Measurements from ENCODE around the gene ZNF614.
A peak's percentile ranks its signal among the peaks of the same experiment; 100 is the strongest.
"Not testable (repeated sequence)": the region's sequence is repeated elsewhere in the genome, so short reads cannot be mapped to it uniquely, and the experiment has no call there.

Gene ZNF614

DNA sequence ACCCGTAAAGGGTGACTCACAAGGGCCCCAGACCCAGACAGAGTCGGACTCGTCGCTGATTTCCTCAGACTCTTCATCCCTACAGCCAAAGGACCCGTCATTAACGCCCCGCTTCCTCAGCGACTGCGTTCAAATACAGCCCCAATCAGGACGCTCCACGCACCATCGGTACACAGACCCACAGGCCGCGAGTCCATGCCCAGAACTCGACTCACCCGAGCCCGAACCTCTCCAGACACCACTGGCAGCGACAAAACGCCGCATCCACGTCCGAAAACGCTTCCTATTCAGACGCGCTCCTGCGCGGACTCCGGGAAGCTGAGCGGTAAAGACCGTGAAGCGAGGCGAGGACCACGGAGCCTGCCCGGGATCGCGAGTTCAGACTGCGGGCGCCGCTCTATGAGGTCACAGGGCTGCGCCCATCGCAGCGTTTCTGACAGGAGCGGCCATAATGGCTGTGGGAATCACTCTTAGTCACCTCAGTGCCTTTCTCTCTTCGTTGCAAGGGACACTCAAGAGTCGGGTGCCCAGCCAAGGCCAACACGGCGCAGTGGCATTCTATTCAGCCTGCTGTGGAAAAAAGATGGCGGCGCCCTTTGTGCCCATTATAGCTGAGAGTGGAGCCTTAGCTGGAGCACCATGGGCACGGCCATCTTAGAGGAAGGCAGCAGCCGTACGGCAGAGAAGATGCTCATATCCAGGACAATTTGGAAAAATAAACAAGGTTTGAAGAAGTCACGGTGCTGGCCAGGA is at the start of gene ZNF614:
TSS of gene ZNF614 (minus strand) at position 353 of the 753 bp plus-strand sequence. CDS start 2,634 bp downstream, outside the sequence.
- DNase-seq (ENCODE audit: low read depth), result peak; percentile 48
- peak within 1 kb of the TSS; percentile 95 for H3K4me3 ChIP-seq (ENCODE audit: low read depth, low read length)

DNA sequence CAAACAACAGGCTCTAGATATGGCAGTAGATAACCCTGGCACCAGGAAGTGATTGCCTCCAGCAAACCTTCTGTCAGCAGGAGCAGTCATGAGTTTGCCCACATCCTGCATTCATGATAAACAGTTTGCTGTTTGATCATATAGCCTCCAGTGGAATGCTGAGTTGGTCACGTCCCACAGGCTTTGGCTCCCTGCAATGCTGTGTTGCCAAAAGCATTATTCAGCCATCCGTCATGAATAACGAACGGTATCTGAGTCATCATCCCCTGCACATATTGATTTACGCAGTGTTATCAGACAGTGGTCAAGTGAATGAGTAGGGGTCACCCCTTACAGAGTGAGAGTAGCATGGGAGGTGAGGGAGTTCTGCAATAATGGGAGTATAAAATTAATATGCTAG is 42.3 kb upstream of the ZNF614 start:
- H3K4me3 ChIP-seq (ENCODE audit: low read depth, low read length), result no peak overlapping the region
- peak; percentile 23 for DNase-seq (ENCODE audit: low read depth)

DNA sequence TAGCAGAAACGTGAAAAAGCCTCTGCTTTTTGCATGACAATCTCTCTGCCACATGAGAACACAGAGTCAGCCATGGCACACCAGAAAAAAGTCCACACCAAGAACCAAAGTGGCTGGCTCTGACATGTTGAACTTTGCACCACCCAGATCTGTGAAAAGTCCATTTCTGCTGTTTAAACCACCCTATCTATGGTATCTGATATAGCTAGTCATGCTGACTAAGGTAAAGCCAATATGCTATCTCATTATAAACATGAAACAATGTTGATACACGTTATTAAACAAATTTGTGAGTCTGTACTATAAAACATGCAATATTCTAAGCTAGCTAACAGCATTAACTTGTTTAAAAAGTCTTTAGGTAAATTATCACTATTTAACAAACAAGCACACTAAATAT is 41.5 kb upstream of the ZNF614 start:
- no peak overlapping the region for H3K4me3 ChIP-seq (ENCODE audit: low read depth, low read length)
- no peak for DNase-seq (ENCODE audit: low read depth)

DNA sequence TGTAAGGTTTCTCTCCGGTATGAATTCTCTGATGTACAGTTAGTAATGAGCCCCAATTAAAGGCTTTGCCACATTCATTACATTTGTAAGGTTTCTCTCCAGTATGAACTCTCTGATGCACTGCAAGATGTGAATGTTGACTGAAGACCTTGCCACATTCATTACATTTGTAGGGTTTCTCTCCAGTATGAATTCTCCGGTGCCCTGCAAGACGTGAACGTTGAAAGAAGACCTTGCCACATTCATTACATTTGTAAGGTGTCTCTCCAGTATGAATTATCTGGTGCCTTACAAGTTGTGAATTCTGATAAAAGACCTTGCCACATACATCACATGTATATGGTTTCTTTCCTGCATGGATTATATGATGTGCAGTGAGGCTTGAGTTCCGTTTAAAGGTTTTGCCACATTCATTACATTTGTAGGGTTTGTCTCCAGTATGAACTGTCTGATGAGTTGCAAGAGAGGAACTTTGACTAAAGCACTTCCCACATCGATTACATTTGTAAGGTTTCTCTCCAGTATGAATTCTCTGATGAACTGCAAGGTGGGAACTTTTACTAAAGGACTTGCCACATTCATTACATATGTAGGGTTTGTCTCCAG is 38.2 kb upstream of the ZNF614 start:
- no peak overlapping the region for H3K4me3 ChIP-seq (ENCODE audit: low read depth, low read length)
- DNase-seq (ENCODE audit: low read depth), result no peak

DNA sequence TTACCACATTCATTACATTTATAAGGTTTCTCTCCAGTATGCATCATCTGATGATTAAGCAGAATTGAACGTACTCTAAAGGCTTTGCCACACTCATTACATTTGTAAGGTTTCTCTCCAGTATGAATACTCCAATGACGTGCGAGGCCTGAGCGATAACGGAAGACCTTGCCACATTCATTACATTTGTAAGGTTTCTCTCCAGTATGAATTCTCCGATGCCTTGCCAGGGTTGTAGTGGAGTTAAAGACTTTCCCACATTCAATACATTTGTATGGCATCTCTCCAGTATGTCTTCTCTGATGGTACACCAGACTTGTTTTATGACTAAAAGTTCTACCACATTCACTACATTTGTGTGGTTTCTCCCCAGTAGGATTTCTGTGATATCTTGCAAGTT is 37.2 kb upstream of the ZNF614 start:
- DNase-seq (ENCODE audit: low read depth), result no peak
- no peak overlapping the region for H3K4me3 ChIP-seq (ENCODE audit: low read depth, low read length)

DNA sequence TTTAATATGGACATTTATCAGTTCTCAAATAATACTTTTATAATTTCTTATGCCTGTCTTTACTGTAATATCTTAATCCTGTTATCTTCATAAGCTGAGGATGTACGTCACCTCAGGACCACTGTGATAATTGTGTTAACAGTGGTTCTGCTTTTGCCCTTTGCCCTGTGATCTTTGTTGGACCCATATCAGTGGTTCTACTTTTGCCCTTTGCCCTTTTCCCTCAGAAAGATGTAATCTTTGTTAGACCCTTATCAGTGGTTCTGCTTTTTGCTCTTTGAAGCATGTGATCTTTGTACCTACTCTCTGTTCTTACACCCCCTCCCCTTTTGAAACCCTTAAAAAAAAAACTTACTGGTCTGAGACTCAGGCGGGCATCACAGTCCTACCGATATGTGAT is 28.3 kb upstream of the ZNF614 start:
- DNase-seq (ENCODE audit: low read depth); H3K4me3 ChIP-seq (ENCODE audit: low read depth, low read length): not testable (repeated sequence)

DNA sequence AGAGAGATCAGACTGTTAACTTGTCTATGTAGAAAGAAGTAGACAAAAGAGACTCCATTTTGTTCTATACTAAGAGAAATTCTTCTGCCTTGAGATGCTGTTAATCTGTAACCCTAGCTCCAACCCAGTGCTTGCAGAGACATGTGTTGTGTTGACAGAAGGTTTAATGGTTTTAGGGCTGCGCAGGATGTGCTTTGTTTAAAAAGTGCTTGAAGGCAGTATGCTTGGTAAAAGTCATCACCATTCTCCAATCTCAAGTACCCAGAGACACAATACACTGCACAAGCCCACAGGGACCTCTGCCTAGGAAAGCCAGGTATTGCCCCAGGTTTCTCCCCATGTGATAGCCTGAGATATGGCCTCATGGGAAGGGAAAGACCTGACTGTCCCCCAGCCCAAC is 23.6 kb upstream of the ZNF614 start:
- H3K4me3 ChIP-seq (ENCODE audit: low read depth, low read length); DNase-seq (ENCODE audit: low read depth): not testable (repeated sequence)

DNA sequence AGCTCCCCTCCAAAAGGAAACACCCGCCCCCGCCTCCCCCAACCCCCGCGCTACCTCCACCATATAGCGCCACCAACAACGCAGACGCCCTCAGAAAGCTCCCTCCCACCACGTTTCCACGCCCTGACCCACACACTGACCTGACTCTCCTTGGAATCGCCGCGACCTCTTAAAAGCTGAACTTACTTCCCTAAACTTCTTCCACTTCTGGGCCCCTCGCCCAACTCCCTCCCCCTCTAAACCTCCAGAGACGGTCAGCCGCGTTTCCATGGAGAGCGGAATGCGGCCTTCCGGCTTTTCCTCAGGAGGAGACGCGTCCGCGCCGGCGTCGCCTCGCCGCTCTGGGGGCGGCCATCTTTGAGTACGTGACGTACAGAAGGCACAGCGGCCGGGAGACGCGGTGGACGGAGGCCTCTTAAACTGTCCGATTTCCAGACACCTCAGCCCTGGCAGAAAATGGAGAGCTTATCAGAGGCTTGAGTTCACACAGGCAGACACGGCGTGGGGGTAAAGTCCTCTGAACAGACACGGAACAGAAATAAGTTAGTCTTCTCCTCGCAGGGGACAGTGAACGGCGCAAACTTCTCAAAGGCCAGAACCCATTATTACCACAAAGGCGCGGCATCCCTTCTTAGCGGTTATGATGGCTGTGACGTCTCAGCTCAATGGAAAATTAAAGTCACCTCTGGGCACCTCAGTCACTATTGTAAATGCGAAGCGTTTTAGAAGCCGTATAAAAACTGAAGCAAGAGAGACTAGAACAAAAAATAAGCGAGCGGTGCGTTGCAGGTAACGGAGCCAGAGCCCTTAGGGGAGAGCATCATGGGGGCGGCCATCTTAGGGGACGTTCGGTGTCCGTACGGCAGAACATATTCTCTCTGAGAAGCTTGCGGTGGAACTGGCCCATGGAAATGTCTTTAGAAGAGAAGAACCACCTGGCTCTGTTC is 20.6 kb upstream of the ZNF614 start, which contains the start of gene ZNF432:
TSS of gene ZNF432 (minus strand) at position 284 of the 947 bp plus-strand sequence. CDS start 1,970 bp downstream, outside the sequence.
- peak; percentile 73 for DNase-seq (ENCODE audit: low read depth)
- H3K4me3 ChIP-seq (ENCODE audit: low read depth, low read length), result peak within 1 kb of the TSS; percentile 69

DNA sequence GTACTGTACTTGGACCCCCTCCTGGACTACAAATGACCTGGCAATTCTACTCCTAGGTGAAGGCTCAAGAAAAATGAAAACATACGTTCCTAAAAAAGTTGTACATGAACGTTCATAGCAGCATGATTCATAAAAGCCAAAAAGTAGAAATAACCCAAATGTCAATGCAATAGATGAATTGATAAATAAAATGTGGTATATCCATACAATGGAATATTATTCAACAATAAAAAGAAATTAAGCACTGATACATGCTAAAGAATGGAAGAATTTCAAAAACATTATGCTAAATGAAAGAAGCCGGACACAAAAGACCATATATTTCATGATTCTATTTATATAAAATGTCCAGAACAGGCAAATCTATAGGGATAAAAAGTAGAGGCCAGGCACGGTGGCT is 11.0 kb upstream of the ZNF614 start:
- no peak for DNase-seq (ENCODE audit: low read depth)
- no peak overlapping the region for H3K4me3 ChIP-seq (ENCODE audit: low read depth, low read length)

DNA sequence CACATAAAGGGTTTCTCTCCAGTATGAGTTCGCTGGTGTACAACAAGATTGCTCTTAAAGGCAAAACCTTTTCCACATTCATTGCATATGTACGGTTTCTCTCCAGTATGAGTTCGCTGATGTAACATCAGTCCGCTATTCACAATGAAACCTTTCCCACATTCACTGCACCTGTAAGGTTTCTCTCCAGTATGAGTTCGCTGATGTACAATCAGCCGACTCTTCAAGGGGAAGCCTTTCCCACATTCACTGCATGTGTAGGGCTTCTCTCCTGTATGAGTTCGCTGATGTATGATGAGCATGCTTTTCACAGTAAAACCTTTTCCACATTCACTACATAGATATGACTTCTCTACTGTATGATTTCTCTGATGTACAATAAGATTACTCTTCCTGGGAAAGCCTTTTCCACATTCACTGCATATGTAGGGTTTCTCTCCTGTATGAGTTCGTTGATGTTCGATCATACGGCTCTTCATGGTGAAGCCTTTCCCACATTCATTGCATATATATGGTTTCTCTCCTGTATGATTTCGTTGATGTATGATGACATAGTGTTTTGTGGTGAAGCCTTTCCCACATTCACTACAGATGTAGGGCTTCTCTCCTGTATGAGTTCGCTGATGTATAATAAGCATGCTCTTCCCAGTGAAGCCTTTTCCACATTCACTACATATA is 6.0 kb upstream of the ZNF614 start:
- no peak for DNase-seq (ENCODE audit: low read depth)
- H3K4me3 ChIP-seq (ENCODE audit: low read depth, low read length), result no peak overlapping the region

DNA sequence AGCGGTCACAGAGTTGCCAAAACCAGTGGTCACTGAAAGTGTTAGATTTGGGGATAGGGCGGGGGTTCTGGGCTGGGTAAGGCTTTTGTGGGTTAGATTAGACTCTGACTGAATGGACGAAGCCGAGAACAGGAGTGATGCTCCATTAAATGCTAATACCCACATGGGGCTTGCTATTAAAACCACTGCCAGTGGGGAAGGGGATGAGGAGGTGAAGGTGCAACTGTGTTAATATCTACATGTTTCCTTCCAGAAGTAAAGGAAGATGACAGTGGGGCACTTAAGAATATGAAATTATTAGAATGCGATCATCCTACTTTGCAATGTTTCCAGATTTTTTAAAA is 573 bp upstream of the ZNF614 start:
- H3K4me3 ChIP-seq (ENCODE audit: low read depth, low read length), result peak overlapping the region; percentile 95
- no peak for DNase-seq (ENCODE audit: low read depth)

DNA sequence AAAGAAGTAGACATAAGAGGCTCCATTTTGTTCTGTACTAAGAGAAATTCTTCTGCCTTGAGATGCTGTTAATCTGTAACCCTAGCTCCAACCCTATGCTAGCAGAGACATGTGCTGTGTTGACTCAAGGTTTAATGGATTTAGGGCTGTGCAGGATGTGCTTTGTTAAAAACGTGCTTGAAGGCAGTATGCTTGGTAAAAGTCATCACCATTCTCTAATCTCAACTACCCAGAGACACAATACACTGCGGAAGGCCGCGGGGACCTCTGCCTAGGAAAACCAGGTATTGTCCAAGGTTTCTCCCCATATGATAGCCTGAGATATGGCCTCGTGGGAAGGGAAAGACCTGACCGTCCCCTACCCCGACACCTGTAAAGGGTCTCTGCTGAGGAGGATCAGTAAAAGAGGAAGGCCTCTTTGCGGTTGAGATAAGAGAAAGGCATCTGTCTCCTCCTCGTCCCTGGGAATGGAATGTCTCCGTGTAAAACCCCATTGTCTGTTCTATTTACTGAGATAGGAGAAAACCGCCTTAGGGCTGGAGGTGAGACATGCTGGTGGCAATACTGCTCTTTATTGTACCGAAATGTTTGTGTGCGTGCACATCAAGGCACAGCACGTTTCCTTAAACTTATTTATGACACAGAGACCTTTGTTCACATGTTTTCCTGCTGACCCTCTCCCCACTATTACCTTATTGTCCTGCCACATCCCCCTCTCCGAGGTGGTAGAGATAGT is 1.8 kb downstream of the ZNF614 start:
- H3K4me3 ChIP-seq (ENCODE audit: low read depth, low read length); DNase-seq (ENCODE audit: low read depth): not testable (repeated sequence)

DNA sequence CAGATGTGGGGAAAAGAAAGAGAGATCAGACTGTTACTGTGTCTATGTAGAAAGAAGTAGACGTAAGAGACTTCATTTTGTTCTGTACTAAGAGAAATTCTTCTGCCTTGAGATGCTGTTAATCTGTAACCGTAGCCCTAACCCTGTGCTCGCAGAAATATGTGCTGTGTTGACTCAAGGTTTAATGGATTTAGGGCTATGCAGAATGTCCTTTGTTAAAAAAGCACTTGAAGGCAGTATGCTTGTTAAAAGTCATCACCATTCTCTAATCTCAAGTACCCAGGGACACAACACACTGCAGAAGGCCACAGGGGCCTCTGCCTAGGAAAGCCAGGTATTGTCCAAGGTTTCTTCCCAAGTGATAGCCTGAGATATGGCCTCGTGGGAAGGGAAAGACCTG is 3.7 kb downstream of the ZNF614 start:
- not testable (repeated sequence) for DNase-seq (ENCODE audit: low read depth); H3K4me3 ChIP-seq (ENCODE audit: low read depth, low read length)

DNA sequence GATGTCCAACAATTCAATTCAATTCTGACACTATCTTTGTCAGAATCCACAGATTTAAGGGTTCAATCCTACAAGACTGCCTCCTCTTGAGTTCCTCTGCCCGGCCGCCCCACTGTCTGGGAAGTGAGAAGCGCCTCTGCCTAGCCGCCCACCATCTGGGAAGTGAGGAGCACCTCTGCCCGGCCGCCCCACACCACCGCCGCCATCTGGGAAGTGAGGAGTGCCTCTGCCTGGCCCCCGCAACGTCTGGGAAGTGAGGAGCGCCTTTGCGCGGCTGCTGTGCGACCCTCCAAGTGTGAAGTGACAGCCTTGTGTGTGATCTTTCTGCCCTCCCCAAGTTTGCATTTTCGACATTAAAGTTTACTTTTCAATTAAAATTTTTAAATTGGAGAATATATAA is 6.0 kb downstream of the ZNF614 start:
- no peak overlapping the region for H3K4me3 ChIP-seq (ENCODE audit: low read depth, low read length)
- no peak for DNase-seq (ENCODE audit: low read depth)

DNA sequence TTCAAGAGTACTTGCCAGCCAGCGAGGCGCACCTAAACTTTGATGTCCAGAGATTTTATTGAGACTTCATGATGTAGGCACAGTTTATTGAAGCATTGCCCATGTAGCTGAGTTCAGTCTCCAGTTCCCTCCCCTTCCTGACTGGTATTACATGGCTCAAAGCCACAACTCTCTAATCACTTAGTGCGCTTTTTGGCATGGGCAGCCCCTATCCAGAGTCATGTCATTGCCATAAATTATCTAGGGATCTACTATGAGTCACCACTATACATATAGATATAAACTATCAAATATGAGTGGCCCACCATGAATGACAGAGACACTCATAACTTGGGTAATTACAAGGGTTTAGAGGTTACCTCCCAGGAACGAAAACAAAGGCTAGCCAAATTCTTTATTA is 7.7 kb downstream of the ZNF614 start:
- H3K4me3 ChIP-seq (ENCODE audit: low read depth, low read length), result no peak overlapping the region
- no peak for DNase-seq (ENCODE audit: low read depth)

DNA sequence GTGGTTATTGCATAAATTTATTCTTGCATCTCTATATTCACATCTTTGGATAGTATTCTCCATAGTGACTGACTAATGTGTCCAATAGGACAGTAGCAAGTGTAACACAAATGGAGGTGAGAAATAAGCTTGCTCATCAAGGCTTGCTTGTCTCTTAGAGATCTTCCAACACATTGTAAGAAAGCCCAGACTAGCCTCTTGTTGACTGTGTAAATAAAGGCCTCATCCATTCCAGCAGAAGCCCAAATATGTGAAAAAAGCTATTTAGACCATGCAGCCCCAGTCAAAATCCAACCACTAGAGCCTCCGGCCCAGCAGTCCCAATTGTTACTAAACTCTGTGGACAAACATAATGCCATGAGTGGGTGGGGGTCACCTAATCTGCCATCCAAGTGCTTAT is 17.5 kb downstream of the ZNF614 start:
- no peak overlapping the region for H3K4me3 ChIP-seq (ENCODE audit: low read depth, low read length)
- DNase-seq (ENCODE audit: low read depth), result no peak

DNA sequence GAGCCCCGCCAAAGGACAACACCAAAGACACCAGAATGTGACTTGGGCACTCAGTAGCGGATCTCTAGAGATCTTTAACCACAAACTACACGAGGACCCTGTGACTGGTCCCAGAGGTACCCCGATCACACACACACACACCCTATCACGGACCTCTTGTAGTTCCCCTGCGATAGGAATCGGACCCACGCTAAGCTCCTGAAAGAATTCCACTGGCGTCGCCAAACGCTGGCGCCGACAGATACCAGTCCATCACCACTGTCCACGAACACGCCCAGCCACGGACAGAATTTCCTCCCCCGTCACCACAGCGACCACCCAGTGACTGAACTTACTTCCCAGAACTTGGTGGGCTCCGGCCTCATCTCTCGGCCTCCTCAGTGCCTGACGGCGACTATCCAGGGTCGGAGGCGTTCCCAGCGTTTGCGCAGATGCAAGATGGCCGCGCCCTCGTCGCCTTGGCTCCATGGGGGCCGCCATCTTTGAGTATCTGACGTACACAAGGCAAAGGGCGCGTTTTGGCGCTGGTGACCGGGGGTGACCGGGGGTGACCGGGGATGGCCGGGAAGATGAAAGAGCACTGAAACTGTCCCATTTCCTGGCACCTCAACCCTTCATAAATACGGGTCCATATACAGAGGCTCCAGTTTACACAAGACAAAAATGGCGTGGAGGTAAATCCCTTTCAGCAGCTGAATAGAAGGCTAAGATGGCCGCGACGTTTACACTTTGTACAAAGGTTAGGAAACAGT is 20.2 kb downstream of the ZNF614 start, which contains the start of gene ZNF615:
TSS of gene ZNF615 (minus strand) at position 406 of the 752 bp plus-strand sequence. CDS start 4,500 bp downstream, outside the sequence.
- peak within 1 kb of the TSS; percentile 79 for H3K4me3 ChIP-seq (ENCODE audit: low read depth, low read length)
- peak; percentile 55 for DNase-seq (ENCODE audit: low read depth)

DNA sequence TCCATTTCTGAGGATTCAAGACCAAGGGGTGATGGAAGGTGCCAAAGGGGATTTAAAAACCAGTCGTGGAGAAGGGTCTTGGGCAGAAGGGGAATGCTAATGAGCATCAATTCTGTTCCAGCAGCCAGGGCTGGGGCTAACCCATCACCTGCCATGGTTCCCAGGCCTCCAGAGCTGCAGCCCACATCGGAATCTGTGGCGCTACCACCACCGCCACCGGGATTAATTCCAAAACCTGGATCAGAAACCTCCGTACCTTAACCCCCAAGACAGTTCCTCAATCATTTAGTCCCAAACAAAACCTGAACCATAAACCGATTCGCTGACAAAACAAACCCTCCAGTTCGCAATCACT is 20.8 kb downstream of the ZNF614 start:
- no peak for DNase-seq (ENCODE audit: low read depth)
- H3K4me3 ChIP-seq (ENCODE audit: low read depth, low read length), result peak overlapping the region; percentile 79
